ENCODE measurements around the gene FOXO6. TPM values are rescaled to one million over a fixed set of nuclear protein-coding genes. Genes with fewer than 3 reads are reported as not detected.

FOXO6 gene
- total RNA-seq, 3 donors from 2014 or later = 0.98 to 1.3 TPM; not detected in 1

DNA sequence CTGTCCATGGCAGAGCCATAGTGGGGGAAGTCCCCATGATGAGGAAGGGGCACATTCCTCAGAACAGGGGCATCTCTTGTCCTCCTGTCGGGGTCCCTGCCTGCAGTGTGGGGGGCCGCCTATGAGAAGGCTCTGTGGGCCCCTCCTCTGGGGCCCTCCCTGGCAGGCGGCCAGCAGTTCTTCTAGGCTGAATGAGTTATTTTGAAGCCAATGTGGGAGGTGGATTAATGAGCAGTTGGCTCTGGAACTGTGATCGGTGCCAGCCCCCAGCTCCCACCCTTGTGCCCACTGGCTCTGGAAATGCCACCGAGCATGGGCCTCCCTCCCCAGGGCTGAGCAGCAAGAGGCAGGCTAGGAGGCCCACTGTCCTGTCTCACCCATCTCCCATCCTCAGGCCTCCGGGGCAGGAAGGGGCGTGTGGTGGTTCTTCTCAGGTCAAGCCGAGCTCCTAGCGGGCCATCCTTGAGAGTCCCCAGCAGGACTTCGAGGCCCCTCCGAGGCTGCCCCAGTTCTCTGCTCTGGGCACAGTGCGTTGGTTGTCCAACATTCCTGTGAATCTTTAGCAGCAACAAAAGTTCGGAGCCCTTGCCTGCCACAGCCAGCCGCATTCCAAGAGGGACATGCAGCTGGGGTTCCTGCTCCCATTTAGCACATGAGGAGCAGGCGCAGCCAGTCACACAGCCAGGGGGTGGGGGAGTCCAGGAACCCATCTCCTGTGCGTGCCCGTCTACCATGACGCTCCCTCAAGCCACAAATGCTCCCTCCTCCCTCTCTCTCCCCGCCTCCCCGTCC is 66.1 kb downstream of the FOXO6 start:
- Histone ChIP-seq H3K9me3 (no peaks in the 10 kb centered on the region), H3K36me3 (no peaks in the 10 kb centered on the region), H3K4me3 (no peak overlapping the region), H3K27ac (no peak overlapping the region), H3K27me3 (no peaks in the 10 kb centered on the region), H3K4me1 (peaks cover 1 to 11% of the 10 kb centered on the region in 2 donors)
- intact Hi-C loops (cut with DNase I; ENCODE audit: low total_unique reads) = no loop called here
- TF ChIP-seq, protein P1, sequence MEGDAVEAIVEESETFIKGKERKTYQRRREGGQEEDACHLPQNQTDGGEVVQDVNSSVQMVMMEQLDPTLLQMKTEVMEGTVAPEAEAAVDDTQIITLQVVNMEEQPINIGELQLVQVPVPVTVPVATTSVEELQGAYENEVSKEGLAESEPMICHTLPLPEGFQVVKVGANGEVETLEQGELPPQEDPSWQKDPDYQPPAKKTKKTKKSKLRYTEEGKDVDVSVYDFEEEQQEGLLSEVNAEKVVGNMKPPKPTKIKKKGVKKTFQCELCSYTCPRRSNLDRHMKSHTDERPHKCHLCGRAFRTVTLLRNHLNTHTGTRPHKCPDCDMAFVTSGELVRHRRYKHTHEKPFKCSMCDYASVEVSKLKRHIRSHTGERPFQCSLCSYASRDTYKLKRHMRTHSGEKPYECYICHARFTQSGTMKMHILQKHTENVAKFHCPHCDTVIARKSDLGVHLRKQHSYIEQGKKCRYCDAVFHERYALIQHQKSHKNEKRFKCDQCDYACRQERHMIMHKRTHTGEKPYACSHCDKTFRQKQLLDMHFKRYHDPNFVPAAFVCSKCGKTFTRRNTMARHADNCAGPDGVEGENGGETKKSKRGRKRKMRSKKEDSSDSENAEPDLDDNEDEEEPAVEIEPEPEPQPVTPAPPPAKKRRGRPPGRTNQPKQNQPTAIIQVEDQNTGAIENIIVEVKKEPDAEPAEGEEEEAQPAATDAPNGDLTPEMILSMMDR (IDR thresholded peaks at IDR 0.05) = no peak
- no peak for TF ChIP-seq POLR2A (IDR thresholded peaks at IDR 0.05)
- TF ChIP-seq POLR2AphosphoS5 (IDR thresholded peaks at IDR 0.05) = no peak
- no peak for DNase-seq (ENCODE audit: low spot score in 2 of 2)

DNA sequence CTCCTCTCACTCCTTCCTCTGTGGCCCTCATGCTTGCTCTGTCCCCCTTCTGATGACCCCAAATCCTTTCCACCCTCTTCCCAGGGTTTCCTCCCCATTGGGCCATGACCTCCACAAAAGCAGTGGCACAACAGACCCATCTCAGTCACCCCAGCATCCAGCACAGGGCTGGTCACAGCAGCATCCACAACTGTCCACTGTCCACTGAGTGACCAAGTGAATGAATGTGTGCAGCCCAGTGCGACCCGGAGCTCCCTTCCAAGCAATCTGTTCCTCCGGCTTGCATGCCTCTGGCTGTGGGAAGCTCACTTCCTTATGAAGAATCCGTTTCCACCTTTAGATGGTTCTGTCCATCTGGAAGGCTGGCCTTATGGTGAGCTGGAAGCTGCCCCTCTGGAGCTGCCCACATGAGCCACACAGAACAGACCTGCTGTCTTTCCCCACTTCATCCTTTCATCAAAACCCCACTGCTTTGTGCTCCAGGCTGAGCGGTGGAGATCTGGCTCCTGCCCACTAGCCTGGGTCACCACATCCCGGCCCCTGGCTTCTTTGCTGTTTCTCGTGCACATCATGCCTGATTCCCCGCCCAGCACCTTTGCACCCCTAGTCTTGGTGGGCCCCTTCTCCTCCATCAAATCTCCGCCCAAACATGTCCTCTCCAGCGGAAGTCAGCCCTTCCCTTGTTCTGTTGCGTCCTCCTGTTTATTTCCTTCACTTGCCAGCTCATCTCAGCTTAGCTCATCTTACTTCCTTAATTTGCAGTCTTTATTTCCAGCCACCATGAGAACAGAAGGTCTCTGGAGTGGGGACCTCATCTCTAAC is 66.9 kb downstream of the FOXO6 start:
- Histone ChIP-seq H3K4me1 (peaks cover 9 to 14% of the 10 kb centered on the region in 2 donors), H3K9me3 (no peaks in the 10 kb centered on the region), H3K27me3 (no peaks in the 10 kb centered on the region), H3K27ac (no peak overlapping the region), H3K36me3 (no peaks in the 10 kb centered on the region), H3K4me3 (no peak overlapping the region)
- intact Hi-C loops (cut with DNase I; ENCODE audit: low total_unique reads) = no loop called here
- TF ChIP-seq POLR2A (IDR thresholded peaks at IDR 0.05) (no peak), POLR2AphosphoS5 (IDR thresholded peaks at IDR 0.05) (no peak)
- TF ChIP-seq, protein P1 (IDR thresholded peaks at IDR 0.05) = no peak
- no peak for DNase-seq (ENCODE audit: low spot score in 2 of 2)

DNA sequence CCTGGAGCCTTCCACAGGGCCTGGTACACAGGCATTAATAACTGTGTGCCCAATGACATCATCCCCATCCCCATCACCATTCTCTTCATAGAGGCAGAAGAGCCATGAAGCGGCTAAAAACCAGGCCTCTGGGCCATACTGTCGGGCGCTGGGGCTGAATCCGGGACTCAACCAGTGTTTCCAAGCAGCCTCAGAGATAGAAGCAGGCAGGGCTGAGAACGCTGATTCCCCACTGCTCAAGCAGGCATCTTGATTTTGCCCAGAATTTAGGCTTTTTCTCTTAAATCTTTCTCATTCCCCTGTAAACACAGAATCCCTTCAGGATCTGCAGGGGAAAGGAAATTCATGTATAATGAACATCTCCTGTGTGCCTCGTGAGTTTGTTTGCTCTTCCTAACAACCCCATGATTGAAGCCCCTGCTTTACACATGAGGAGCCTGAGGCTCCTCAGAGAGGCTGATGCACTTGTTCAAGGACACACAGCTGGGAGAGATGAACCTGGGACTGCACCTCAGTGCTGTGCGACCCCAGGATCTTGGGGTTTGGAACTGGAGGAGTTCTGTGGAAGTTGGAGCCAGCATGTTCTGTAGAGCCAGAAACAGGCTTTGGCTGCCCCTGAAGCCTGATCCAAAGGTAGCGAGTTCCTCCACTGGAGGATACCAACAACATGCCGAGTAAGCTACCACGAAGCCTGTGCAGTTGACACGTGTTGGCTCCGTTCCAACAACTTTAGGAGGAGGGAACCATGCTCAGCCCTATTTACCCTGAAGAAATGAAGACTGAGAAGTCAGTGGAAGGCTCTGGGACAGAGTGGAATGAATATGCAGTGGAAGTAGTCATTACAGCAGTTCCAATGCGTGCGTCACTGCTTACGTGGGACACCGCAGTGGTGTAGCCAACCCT is 67.8 kb downstream of the FOXO6 start:
- Histone ChIP-seq H3K36me3 (no peaks in the 10 kb centered on the region), H3K27me3 (no peaks in the 10 kb centered on the region), H3K9me3 (no peaks in the 10 kb centered on the region), H3K4me3 (no peak overlapping the region), H3K27ac (no peak overlapping the region), H3K4me1 (peaks cover 8 to 13% of the 10 kb centered on the region in 2 donors)
- no peak for DNase-seq (ENCODE audit: low spot score in 2 of 2)
- TF ChIP-seq POLR2A (IDR thresholded peaks at IDR 0.05) = no peak
- TF ChIP-seq POLR2AphosphoS5 (IDR thresholded peaks at IDR 0.05) = no peak
- TF ChIP-seq, protein P1 (IDR thresholded peaks at IDR 0.05) = no peak
- intact Hi-C loops (cut with DNase I; ENCODE audit: low total_unique reads) = no loop called here

DNA sequence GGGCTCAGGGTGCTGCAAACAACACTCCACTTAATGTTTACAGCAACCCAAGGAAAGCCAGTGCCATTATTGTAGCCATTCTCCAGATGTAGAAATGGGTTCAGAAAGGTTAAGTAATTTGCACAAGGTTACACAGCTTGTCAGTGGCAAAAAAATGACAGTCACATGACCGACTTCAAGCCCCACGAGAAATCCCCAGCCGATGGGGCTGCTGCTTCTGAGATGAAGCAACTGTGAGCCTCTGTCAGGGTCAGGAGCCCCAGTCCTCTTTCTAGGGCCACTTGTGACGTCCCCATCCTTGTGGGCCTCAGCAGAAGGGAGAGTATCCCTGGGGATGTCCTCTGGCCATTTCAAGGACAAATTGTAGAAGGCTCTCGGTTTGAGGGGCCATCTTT is 68.4 kb downstream of the FOXO6 start:
- intact Hi-C loops (cut with DNase I; ENCODE audit: low total_unique reads) = no loop called here
- no peaks in the 10 kb centered on the region for H3K36me3 ChIP-seq
- no peak for DNase-seq (ENCODE audit: low spot score in 2 of 2)
- H3K9me3 ChIP-seq = no peaks in the 10 kb centered on the region
- TF ChIP-seq, protein P1 (IDR thresholded peaks at IDR 0.05) = no peak
- TF ChIP-seq POLR2AphosphoS5 (IDR thresholded peaks at IDR 0.05) = no peak
- no peak for TF ChIP-seq POLR2A (IDR thresholded peaks at IDR 0.05)
- H3K27me3 ChIP-seq = no peaks in the 10 kb centered on the region
- peaks cover 8 to 13% of the 10 kb centered on the region in 2 donors for H3K4me1 ChIP-seq
- H3K27ac ChIP-seq = no peak overlapping the region
- no peak overlapping the region for H3K4me3 ChIP-seq
